GM19238 (cell line): ENCODE measurements around the gene SMAD1.

Source experiments
- DNase-seq: peaks from one replicate; pipeline ENCODE4 v3.0.0; 2011; ENCODE audit warnings: low spot score; ENCODE audit not compliant: insufficient read length

The SMAD1 gene

GRCh38 chr4:145481164-145481941 lies at the start of gene SMAD1:
Gene SMAD1 (plus strand): TSS chr4:145481853. CDS start chr4:145514614, 32,761 bp downstream.
- DNase-seq = peak; percentile 46

- no peak for DNase-seq
Measured at GRCh38 chr4:145433684-145434083, 48.0 kb upstream of the SMAD1 start.

GRCh38 chr4:145435646-145436045 lies 46.0 kb upstream of the SMAD1 start:
- no peak for DNase-seq

GRCh38 chr4:145436114-145436513 lies 45.5 kb upstream of the SMAD1 start:
- DNase-seq = no peak

GRCh38 chr4:145436796-145437195 lies 44.9 kb upstream of the SMAD1 start:
- no peak for DNase-seq

- DNase-seq = no peak
Measured at GRCh38 chr4:145437466-145437865, 44.2 kb upstream of the SMAD1 start.

GRCh38 chr4:145438298-145438697 lies 43.4 kb upstream of the SMAD1 start:
- no peak for DNase-seq

GRCh38 chr4:145440292-145441007 lies 41.2 kb upstream of the SMAD1 start:
- DNase-seq = no peak

- DNase-seq = peak; percentile 14
Measured at GRCh38 chr4:145446184-145446583, 35.5 kb upstream of the SMAD1 start.

- no peak for DNase-seq
Measured at GRCh38 chr4:145451895-145452294, 29.8 kb upstream of the SMAD1 start.

- DNase-seq = no peak
Measured at GRCh38 chr4:145452447-145453162, 29.0 kb upstream of the SMAD1 start.

- DNase-seq = no peak
Measured at GRCh38 chr4:145453163-145453520, 28.5 kb upstream of the SMAD1 start.

- DNase-seq = no peak
Measured at GRCh38 chr4:145473203-145473602, 8.4 kb upstream of the SMAD1 start.

GRCh38 chr4:145480257-145480656 lies 1.4 kb upstream of the SMAD1 start:
- DNase-seq = no peak

GRCh38 chr4:145481942-145482208 lies 222 bp downstream of the SMAD1 start:
- peak; percentile 13 for DNase-seq

GRCh38 chr4:145482209-145483037 lies 770 bp downstream of the SMAD1 start:
- peak; percentile 42 for DNase-seq

- DNase-seq = no peak
Measured at GRCh38 chr4:145483514-145483913, 1.9 kb downstream of the SMAD1 start.

GRCh38 chr4:145484225-145484846 lies 2.7 kb downstream of the SMAD1 start:
- no peak for DNase-seq

- no peak for DNase-seq
Measured at GRCh38 chr4:145485120-145485519, 3.5 kb downstream of the SMAD1 start.

GRCh38 chr4:145486603-145487002 lies 5.0 kb downstream of the SMAD1 start:
- DNase-seq = no peak

GRCh38 chr4:145487631-145488030 lies 6.0 kb downstream of the SMAD1 start:
- DNase-seq = peak; percentile 55
